Upper lobe of right lung (tissue), 1 donor: Measurements from ENCODE around the gene LYG1. TPM values are rescaled to one million over a fixed set of nuclear protein-coding genes. Genes with fewer than 3 reads are reported as not detected.
"Not testable (repeated sequence)": the region's sequence is repeated elsewhere in the genome, so short reads cannot be mapped to it uniquely, and the experiment has no call there.

ENCODE experiments used
- ATAC-seq: fragments of 200-7000 bp; cut with Tn5 transposase; one replicate; pipeline ENCODE4 v1.9.1; 2020; ENCODE audit warnings: mild to moderate bottlenecking, moderate library complexity
- DNase-seq: peaks from one replicate; pipeline ENCODE4 v3.0.0-alpha.2; 2020
- H3K27ac ChIP-seq: fragments of 200-600 bp; one replicate; pipeline ENCODE4 v1.8.0; 2022
- H3K27me3 ChIP-seq: fragments of 200-600 bp; one replicate; pipeline ENCODE4 v1.8.0; 2022; ENCODE audit warnings: mild to moderate bottlenecking
- H3K36me3 ChIP-seq: fragments of 200-600 bp; one replicate; pipeline ENCODE4 v1.8.0; 2022
- H3K4me1 ChIP-seq: fragments of 200-600 bp; one replicate; pipeline ENCODE4 v1.8.0; 2022
- H3K4me3 ChIP-seq: fragments of 200-600 bp; one replicate; pipeline ENCODE4 v1.8.0; 2022; ENCODE audit warnings: mild to moderate bottlenecking
- H3K9me3 ChIP-seq: fragments of 200-600 bp; one replicate; pipeline ENCODE4 v1.8.0; 2022
- intact Hi-C: fragments of 100-400 bp; cut with DNase I; formaldehyde crosslinking; loops from one replicate; pipeline ENCODE4 v1.11.0; 2022
- total RNA-seq: library from RNA; stranded (reverse); fragmentation: NEBNext Ultra II Directional; extraction: Animal tissue kit (Norgen Biotek cat#: 25700); gene quantifications from one replicate; pipeline ENCODE4 v1.2.1, GENCODE V29; 2021
- TF ChIP-seq, protein P1 (sequence below): fragments of 200-600 bp; IDR thresholded peaks from one replicate; pipeline ENCODE4 v1.8.0; 2022; ENCODE audit warnings: antibody characterized with exemption
- donor health status: DM: no; HTN: yes; CAD: no; lungs with severe emphysema.

The LYG1 gene
- total RNA-seq, 1 donor from 2014 or later = 1.4 TPM

- Histone ChIP-seq H3K27ac (no peak overlapping the region), H3K4me1 (no peaks in the 10 kb centered on the region), H3K36me3 (peaks cover 90% of the 10 kb centered on the region), H3K4me3 (no peak overlapping the region), H3K27me3 (no peaks in the 10 kb centered on the region), H3K9me3 (no peaks in the 10 kb centered on the region)
- ATAC-seq (no peak), DNase-seq (no peak)
- TF ChIP-seq, protein P1, sequence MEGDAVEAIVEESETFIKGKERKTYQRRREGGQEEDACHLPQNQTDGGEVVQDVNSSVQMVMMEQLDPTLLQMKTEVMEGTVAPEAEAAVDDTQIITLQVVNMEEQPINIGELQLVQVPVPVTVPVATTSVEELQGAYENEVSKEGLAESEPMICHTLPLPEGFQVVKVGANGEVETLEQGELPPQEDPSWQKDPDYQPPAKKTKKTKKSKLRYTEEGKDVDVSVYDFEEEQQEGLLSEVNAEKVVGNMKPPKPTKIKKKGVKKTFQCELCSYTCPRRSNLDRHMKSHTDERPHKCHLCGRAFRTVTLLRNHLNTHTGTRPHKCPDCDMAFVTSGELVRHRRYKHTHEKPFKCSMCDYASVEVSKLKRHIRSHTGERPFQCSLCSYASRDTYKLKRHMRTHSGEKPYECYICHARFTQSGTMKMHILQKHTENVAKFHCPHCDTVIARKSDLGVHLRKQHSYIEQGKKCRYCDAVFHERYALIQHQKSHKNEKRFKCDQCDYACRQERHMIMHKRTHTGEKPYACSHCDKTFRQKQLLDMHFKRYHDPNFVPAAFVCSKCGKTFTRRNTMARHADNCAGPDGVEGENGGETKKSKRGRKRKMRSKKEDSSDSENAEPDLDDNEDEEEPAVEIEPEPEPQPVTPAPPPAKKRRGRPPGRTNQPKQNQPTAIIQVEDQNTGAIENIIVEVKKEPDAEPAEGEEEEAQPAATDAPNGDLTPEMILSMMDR = no peak
- intact Hi-C loops = no loop called here
Measured at GRCh38 chr2:99325384-99325783, 24.4 kb upstream of the LYG1 start.

DNA sequence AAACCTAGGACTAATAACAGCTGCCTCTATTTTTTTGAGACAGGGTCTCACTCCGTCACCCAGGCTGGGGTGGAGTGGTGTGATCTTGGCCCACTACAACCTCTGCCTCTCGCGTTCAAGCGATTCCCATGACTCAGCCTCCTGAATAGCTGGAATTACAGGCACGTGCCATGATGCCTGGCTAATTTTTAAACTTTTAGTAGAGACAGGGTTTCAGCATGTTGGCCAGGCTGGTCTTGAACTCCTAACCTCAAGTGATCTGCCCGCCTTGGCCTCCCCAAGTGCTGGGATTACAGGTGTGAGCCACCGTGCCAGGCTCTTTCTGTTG lies 16.8 kb upstream of the LYG1 start:
- H3K27me3 ChIP-seq, H3K4me1 ChIP-seq, ATAC-seq, DNase-seq, H3K9me3 ChIP-seq, H3K27ac ChIP-seq, H3K4me3 ChIP-seq, intact Hi-C loops: not testable (repeated sequence)
- H3K36me3 ChIP-seq = peaks cover 50% of the 10 kb centered on the region

GRCh38 chr2:99317161-99317872 lies 16.3 kb upstream of the LYG1 start:
- H3K27ac ChIP-seq = no peak overlapping the region
- H3K36me3 ChIP-seq = peaks cover 45% of the 10 kb centered on the region
- no peaks in the 10 kb centered on the region for H3K27me3 ChIP-seq
- H3K4me3 ChIP-seq = no peak overlapping the region
- TF ChIP-seq, protein P1 = no peak
- H3K4me1 ChIP-seq = no peaks in the 10 kb centered on the region
- no peak for ATAC-seq
- no peak for DNase-seq
- intact Hi-C loops = no loop called here
- H3K9me3 ChIP-seq = no peaks in the 10 kb centered on the region

DNA sequence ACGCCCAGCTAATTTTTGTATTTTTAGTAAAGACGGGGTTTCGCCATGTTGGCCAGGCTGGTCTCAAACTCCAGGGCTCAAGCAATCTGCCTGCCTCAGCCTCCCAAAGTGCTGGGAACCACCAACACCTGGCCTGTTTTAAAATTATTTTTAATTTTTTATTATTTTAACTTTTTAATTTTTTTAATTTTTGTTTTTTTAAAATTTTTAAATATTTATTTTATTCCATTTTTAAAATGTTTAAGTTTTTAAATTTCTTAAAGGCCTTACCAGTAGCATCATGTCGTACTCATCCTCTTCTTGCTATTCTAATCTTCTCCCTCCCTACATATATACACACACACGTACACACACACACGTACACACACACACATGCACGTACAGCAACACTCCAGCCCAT lies 1.4 kb downstream of the LYG1 start:
- intact Hi-C loops = no loop called here
- ATAC-seq = no peak
- TF ChIP-seq, protein P1 = no peak
- DNase-seq = no peak
- Histone ChIP-seq H3K36me3 (peaks cover 8% of the 10 kb centered on the region), H3K27me3 (no peaks in the 10 kb centered on the region), H3K9me3 (no peaks in the 10 kb centered on the region), H3K4me1 (no peaks in the 10 kb centered on the region), H3K4me3 (no peak overlapping the region), H3K27ac (no peak overlapping the region)

GRCh38 chr2:99297994-99298393 lies 3.0 kb downstream of the LYG1 start:
- Histone ChIP-seq H3K27ac (no peak overlapping the region), H3K36me3 (peaks cover 8% of the 10 kb centered on the region), H3K4me3 (no peak overlapping the region), H3K27me3 (no peaks in the 10 kb centered on the region), H3K4me1 (no peaks in the 10 kb centered on the region), H3K9me3 (no peaks in the 10 kb centered on the region)
- intact Hi-C loops = no loop called here
- ATAC-seq (no peak), DNase-seq (no peak)
- TF ChIP-seq, protein P1 = no peak

GRCh38 chr2:99285526-99285925 lies 15.5 kb downstream of the LYG1 start:
- H3K27me3 ChIP-seq = no peaks in the 10 kb centered on the region
- TF ChIP-seq, protein P1 = no peak
- H3K4me3 ChIP-seq = no peak overlapping the region
- DNase-seq (no peak), ATAC-seq (peak; percentile 37)
- no peaks in the 10 kb centered on the region for H3K4me1 ChIP-seq
- peaks cover 2% of the 10 kb centered on the region for H3K9me3 ChIP-seq
- no peak overlapping the region for H3K27ac ChIP-seq
- intact Hi-C loops = no loop called here
- peaks cover 16% of the 10 kb centered on the region for H3K36me3 ChIP-seq
